ENCODE results near the gene CCDC51. TPM values are rescaled to one million over a fixed set of nuclear protein-coding genes. Genes with fewer than 3 reads are reported as not detected.
"Not testable (repeated sequence)": the region's sequence is repeated elsewhere in the genome, so short reads cannot be mapped to it uniquely, and the experiment has no call there.

CCDC51 gene
- total RNA-seq, 4 donors from 2014 or later: 6.4 to 18.7 (median 13.6) TPM

DNA sequence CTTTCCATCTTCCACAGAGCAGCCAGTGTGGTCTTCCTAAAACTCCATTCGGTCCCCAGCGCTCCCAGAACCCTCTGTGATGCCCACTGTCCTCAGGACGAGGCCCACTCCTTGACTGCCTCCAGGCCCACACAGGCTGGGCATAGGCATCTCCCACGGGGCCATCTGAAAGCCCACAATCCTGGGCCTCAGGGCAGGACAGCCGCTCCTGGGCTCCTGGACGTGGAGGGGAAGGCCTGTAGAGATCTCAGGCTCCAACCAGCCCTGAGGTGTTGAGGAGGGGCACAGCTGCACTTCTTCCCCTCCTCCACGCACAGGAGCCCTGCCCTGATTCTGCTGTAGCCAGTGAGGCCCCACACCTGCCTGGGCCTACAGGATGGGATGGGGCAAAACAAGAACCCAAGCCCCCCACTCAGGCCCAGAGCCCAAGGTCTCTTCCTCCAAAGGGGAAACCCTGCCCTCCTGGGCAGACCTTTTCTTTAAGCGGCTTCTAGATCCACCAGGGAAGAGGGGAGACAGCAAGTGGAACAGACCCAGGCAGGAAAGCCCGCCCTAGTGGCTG, 38.1 kb upstream of the CCDC51 start:
- no peak for TF ChIP-seq EP300 (IDR thresholded peaks at IDR 0.05)
- no peak for TF ChIP-seq POLR2AphosphoS5 (IDR thresholded peaks at IDR 0.05)
- TF ChIP-seq POLR2A (IDR thresholded peaks at IDR 0.05): no peak
- TF ChIP-seq, protein P1, sequence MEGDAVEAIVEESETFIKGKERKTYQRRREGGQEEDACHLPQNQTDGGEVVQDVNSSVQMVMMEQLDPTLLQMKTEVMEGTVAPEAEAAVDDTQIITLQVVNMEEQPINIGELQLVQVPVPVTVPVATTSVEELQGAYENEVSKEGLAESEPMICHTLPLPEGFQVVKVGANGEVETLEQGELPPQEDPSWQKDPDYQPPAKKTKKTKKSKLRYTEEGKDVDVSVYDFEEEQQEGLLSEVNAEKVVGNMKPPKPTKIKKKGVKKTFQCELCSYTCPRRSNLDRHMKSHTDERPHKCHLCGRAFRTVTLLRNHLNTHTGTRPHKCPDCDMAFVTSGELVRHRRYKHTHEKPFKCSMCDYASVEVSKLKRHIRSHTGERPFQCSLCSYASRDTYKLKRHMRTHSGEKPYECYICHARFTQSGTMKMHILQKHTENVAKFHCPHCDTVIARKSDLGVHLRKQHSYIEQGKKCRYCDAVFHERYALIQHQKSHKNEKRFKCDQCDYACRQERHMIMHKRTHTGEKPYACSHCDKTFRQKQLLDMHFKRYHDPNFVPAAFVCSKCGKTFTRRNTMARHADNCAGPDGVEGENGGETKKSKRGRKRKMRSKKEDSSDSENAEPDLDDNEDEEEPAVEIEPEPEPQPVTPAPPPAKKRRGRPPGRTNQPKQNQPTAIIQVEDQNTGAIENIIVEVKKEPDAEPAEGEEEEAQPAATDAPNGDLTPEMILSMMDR (IDR thresholded peaks at IDR 0.05): no peak
- WGBS: 74% methylated on average over 8 of the region's 9 CpGs
- no peaks in the 10 kb centered on the region for H3K27me3 ChIP-seq
- peaks cover 7% of the 10 kb centered on the region for H3K36me3 ChIP-seq
- peak in 1 of 2 donors; percentile 57 for DNase-seq (ENCODE audit: low spot score in 2 of 2)
- H3K4me1 ChIP-seq: peaks cover 8% of the 10 kb centered on the region
- H3K9me3 ChIP-seq: no peaks in the 10 kb centered on the region
- no peak overlapping the region for H3K27ac ChIP-seq
- no peak overlapping the region for H3K4me3 ChIP-seq

DNA sequence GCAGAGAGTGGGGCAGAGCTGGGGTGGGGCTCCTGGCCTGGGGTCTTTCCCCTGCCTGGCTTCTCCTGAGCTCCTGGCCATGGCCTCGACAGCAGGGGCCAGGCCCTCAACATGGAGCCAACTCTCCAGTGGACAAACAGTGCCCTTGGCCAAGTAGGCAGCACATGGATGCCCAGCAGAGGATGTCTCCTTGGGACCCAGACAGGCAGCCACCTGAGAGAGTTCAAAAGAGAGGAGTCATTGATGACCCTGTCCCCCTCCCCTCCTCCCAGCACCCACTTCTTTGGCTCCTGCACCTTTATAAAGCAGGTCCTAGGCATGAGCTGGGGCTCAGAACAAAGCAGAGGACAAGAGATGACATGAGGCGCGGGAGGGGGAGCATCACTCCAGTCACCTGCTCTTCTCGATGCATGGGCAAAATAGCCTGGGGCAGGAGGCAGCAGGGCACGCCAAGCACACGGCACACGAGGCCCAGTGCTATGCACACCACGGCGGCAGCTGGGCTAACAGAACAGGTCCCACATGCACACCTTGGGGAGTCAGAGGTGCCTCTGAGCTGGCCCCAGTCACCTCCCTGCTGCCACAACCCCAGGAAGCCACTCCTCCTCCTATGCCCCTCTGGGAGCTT, 36.6 kb upstream of the CCDC51 start:
- H3K27me3 ChIP-seq: no peaks in the 10 kb centered on the region
- peaks cover 22% of the 10 kb centered on the region for H3K4me1 ChIP-seq
- 77% methylated on average over 7 of the region's 9 CpGs for WGBS
- TF ChIP-seq POLR2AphosphoS5 (IDR thresholded peaks at IDR 0.05) (no peak), POLR2A (IDR thresholded peaks at IDR 0.05) (no peak), EP300 (IDR thresholded peaks at IDR 0.05) (no peak)
- TF ChIP-seq, protein P1 (IDR thresholded peaks at IDR 0.05): no peak
- H3K27ac ChIP-seq: no peak overlapping the region
- H3K4me3 ChIP-seq: no peak overlapping the region
- DNase-seq (ENCODE audit: low spot score in 2 of 2): no peak
- no peaks in the 10 kb centered on the region for H3K9me3 ChIP-seq
- peaks cover 7% of the 10 kb centered on the region for H3K36me3 ChIP-seq

DNA sequence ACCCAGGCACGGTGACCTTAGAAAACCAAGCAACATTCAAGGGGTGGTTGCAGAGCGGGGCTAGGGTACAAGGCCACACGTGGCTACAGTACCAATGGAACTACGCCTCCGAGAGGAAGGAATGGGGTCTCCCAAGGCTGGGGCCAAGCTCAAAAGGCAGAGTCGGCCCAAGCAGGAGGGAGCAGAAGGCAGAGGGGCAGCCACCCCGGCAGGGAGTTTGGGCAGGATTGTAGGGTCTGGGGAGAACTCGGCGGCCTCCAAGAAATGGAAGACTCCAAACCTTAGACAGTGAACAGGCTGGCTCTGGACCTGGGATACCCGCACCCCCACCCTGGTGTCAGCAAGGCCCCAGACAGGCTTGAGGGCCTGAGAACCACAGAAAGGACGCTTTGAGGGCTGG, 35.3 kb upstream of the CCDC51 start:
- no peak for DNase-seq (ENCODE audit: low spot score in 2 of 2)
- TF ChIP-seq POLR2AphosphoS5 (IDR thresholded peaks at IDR 0.05) (no peak), POLR2A (IDR thresholded peaks at IDR 0.05) (no peak), EP300 (IDR thresholded peaks at IDR 0.05) (no peak)
- TF ChIP-seq, protein P1 (IDR thresholded peaks at IDR 0.05): no peak
- no peaks in the 10 kb centered on the region for H3K27me3 ChIP-seq
- H3K36me3 ChIP-seq: peaks cover 8% of the 10 kb centered on the region
- H3K27ac ChIP-seq: no peak overlapping the region
- no peak overlapping the region for H3K4me3 ChIP-seq
- H3K9me3 ChIP-seq: no peaks in the 10 kb centered on the region
- H3K4me1 ChIP-seq: peaks cover 33% of the 10 kb centered on the region
- WGBS: 82% methylated on average over 10 of the region's 11 CpGs

DNA sequence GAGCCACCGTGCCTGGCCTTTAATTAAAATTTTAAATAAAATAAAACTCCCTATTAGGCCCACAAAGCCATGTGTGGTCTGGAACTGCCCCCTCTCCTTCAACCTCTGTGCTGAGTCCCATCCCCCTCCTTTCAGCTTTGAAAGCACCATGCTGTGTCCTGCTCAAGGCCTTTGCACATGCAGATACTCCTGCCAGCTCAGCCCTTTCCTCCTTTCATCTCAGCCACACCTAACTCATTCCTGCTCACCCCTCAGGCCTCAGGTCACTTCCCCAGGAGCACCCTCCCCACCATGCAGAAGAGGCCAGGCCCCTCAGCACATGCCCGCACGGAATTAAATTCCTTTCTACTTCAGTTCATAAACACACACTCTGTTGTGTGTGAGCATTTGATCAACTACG, 34.7 kb upstream of the CCDC51 start:
- 68% methylated on average over 4 of the region's 4 CpGs for WGBS
- H3K36me3 ChIP-seq: peaks cover 11% of the 10 kb centered on the region
- DNase-seq (ENCODE audit: low spot score in 2 of 2): no peak
- TF ChIP-seq, protein P1 (IDR thresholded peaks at IDR 0.05): no peak
- TF ChIP-seq POLR2AphosphoS5 (IDR thresholded peaks at IDR 0.05): no peak
- TF ChIP-seq EP300 (IDR thresholded peaks at IDR 0.05): no peak
- no peak for TF ChIP-seq POLR2A (IDR thresholded peaks at IDR 0.05)
- no peak overlapping the region for H3K27ac ChIP-seq
- no peak overlapping the region for H3K4me3 ChIP-seq
- no peaks in the 10 kb centered on the region for H3K9me3 ChIP-seq
- no peaks in the 10 kb centered on the region for H3K27me3 ChIP-seq
- H3K4me1 ChIP-seq: peaks cover 39% of the 10 kb centered on the region

DNA sequence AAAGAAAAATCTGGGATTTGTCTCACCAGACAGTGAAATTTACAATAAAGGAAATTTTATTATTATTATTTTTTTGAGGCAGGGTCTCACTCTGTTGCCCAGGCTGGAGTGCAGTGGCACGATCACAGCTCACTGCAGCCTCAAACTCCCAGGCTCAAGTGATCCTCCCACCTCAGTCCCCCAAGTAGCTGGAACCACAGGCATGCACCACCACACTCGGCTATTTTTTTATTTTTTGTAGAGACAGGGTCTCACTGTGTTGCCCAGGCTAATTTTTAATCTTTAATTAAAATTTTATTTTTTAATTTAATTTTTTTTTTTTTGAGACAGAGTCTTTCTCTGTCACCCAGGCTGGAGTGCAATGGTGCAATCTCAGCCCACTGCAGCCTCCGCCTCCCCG, 34.1 kb upstream of the CCDC51 start:
- not testable (repeated sequence) for H3K27me3 ChIP-seq; H3K9me3 ChIP-seq; H3K4me3 ChIP-seq; H3K27ac ChIP-seq; DNase-seq (ENCODE audit: low spot score in 2 of 2)
- 94% methylated on average over 4 of the region's 4 CpGs for WGBS
- peaks cover 17% of the 10 kb centered on the region for H3K36me3 ChIP-seq
- H3K4me1 ChIP-seq: peaks cover 45% of the 10 kb centered on the region

Measured in suprapubic skin (tissue), 4 donors.